ENCODE results near the gene GAPDH.
"Not testable (repeated sequence)": the region's sequence is repeated elsewhere in the genome, so short reads cannot be mapped to it uniquely, and the experiment has no call there.

Gene GAPDH

DNA sequence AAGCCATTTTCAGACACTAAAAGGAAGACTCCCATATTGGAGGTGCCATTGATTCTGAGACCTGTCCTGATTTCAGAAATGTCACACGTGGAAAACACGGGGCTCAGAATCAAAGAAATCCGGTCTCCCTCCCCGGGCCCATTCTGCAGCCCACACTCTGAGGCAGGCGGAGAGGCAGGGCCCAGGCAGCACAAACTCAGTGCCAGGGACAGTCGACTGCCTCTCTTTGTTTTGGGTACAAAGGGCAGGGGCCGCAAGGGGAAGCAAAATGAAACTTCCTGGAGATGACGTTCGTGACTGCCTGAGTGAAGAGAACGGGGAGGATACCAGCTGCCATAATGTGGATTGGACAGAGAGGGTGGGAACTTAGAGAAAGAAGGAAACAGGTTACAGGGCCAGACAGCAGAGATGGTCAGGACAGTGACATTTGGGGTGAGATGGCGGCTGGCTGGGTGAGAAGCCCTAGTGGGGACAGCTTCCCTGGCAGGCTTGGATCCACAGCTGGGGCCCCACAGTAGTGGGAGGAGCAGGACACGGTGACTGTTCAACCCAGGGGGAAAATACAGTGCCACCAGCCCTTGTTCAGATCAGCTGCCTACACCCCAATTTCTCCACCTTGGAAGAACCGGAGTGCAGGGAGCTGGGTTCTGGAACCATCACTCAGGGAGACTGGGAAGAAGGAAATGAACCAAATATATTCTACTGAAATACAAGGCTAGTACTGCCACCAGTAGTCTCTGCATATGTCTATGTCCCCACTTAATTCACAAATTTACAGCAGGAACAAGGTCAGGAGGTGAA, 8.1 kb downstream of the GAPDH start:
- DNase-seq (ENCODE audit: low read depth, low spot score) = no peak

DNA sequence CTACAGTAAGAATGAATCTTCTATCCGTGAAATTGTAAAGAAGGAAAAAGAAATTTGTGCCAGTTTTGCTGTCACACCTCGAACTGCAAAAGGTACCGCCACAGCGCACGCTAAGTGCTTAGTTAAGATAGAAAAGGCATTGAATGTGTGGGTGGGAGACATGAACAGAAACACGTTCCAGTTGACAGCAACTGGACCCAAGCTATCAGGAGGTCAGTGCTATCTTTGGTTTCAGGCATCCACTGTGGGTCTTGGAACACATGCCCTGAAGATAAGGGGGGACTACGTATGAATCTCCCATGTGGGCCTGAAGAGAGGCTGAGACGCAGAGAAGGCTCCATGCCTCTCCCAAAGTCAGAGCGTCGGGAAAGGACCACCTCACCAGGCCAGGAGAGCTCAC, 11.7 kb downstream of the GAPDH start:
- no peak for DNase-seq (ENCODE audit: low read depth, low spot score)

DNA sequence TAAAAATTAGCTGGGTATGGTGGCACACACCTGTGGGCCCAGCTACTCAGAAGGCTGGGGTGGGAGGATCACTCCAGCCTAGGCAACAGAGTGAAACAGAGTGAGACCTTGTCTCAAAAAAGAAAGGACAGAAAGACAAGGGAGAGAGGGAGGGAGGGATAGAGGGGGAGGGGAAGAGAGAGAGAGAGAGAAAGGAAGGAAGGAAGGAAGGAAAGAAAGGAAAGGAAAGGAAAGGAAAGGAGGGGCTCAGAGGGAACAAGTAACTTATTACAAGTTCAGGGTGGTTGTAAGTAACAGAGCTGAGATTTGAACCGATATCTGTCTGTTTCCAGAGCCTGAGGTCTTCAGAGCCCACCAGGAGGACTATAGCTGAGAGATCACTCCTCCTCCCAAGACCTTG, 13.2 kb downstream of the GAPDH start:
- no peak for DNase-seq (ENCODE audit: low read depth, low spot score)

DNA sequence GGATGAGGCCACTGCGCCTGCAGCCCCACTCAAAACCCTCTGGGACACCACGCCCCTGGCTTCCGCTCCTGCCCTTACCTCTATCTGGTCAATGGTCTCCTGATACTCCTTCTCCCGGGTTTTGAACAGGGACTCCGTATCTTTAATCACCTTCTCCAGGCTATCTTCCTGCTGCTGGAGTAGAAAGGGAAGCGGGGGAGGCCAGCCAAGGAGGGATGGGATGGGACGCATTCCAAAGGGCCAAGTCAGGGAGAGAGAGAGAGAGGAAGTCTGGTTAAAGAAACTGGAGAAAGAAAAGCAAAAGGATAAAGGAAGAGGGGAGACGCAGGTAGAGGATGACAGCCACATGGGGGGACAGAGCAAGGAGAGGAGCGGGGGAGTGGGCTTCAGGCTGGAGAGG, 13.7 kb downstream of the GAPDH start:
- DNase-seq (ENCODE audit: low read depth, low spot score) = peak; percentile 21

DNA sequence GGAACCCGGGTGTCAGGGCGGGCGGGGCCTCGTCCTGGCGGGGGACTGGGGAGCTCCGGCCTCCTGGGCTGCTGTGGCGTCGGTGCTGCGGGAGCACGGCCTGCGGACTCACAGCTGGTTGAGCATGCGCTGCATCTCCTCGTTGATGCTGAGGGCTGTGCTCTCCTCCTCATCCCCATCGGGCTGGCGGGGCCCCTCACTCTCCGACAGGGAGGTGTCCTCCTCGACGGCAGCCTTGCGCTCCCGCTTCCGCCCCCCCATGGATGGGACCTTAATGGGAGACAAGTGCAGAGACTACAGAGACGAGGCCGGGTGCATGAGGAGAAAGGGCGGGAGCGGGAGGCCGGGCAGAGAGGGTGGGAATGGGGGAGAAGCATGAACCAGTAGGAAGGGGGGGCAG, 14.2 kb downstream of the GAPDH start:
- DNase-seq (ENCODE audit: low read depth, low spot score) = no peak

DNA sequence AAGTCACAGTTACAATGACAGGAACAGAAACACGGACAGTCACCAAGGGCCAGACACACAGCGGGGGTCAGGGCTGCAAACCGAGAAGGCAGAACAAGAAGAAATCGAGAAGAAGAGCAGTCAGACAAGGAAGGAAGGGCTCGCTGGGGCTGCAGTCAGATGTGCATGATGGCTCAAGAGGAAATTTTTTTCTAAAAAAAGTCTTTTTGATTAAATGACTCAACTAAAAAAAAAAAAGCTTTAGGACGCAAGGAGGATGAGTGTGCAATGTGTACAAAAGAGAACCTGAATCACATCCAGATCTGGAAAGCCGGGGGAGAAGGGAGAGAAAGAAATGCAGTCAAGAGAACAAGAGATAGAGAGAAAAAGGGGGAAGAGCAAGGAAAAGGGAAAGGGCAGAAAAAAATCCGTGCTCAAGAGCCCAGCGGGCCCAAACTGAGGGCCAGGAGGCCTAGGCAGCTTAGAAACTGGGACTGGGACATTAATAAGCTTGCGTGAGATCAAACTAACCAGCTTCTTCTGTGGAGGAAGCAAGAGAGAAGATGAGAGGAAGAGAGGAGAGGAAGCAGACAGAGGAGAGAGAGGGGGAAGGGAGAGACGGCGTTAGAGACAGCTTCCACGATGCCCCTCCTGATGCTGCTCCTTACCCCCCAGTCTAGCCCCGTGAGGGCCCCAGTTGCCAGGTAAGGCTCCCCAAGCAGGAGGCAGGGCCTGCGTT, 14.8 kb downstream of the GAPDH start:
- no peak for DNase-seq (ENCODE audit: low read depth, low spot score)

DNA sequence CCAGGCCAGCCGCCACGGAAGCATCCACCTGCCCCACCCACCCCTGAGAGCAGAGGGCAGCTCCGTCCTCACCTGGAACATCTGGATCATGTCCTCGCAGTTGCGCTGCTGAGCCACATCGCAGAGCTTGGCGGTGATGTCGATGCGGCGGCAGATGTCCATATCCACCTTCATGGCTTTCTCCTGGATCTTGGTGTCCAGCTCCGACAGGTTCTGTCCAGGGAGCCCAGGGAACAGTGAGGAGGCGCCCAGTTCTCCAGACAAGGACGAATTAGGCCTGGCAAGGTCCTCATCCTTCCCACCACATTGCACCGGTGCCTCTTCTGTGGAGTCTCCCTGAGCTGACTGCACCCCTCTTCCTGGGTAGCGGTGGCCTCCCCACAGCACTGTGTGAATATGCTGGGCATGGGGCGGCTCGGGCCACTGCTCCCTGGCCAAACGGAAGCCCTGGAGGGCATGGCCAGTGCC, 15.4 kb downstream of the GAPDH start:
- no peak for DNase-seq (ENCODE audit: low read depth, low spot score)

DNA sequence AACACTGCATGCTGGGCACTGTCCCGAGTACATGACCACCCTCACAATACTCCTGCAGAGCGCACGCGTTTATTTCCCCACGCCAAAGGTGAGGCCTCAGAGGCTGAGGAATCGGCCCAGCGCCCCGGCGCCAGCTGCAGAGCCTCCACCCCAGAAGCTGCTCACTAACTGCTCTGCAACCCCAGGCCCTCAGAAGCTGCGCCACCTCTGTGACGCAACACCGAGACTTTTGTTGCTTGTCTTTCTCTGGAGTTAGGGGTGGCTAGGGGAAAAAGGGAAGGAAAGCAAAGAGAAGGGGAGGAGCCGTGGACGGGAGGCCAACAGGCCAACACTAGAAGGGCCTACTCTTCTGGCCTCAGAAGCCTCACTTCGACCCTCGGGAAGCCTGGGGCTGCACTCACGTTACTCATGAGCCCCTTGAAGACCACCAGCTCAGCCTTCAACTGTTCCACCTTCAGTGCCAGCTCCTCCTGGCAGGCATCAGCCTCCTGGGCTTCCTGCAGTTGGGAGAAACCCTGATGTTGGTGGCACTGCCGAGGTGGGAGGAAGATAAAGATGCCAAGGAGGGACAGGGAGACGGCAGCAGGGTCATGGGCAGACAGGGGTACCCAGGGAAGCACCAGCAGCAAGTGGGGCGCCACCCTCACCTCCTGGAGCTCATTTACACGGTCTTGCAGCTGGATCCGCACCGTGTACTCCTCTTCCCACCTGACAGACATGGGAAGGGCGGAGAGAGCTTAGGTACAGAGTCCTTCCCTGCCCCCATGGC, 16.2 kb downstream of the GAPDH start:
- DNase-seq (ENCODE audit: low read depth, low spot score) = no peak

DNA sequence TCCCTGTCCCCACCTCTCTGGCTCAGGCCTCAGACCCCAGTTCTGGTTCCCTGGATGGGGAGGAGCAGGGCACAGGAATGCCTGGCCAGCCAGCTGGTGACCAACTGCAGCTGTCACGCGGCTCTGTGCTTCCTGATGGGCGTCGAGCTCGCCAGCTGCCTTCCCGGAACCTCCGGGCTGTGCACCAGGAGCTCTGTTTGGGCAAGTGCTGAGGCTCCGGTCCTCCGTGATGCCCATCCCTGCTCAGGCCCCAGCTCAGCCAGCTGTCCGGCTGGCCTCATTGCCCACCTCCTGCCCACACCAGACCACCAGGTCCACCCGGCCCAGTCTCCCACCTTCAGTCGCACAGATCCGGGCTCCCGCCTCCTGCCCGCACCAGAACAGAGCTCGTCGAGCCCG, 16.7 kb downstream of the GAPDH start:
- no peak for DNase-seq (ENCODE audit: low read depth, low spot score)

DNA sequence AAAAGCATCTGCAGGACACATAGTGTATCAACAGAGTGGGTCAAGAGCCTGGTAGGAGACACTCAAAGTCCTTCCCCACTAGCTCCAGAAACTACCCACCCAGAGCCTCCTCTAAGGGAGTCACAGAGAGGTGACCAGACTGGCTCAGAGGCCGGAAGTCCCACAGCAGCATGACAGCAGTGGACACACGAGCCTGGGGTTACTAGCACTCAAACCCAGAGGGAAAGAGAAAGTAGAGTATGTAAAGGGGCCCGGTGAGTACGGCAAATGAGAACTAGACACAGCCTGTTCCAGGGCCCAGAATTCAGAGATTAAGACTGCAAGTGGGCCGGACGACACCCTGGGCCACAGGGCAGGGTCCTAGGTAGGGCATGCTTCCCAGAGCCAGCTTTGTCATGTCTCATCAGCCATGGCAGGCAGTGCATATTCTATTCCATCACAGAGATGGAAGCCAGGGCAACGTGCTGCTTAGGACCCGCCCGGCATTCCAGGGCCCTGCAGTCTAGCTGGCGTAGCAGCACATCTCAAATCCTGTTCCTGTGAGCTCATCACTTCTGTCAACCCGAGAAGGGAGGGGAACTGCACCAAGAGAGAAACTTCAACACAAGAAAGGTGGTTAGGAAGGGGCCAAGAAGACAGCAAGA, 17.3 kb downstream of the GAPDH start:
- peak; percentile 18 for DNase-seq (ENCODE audit: low read depth, low spot score)

DNA sequence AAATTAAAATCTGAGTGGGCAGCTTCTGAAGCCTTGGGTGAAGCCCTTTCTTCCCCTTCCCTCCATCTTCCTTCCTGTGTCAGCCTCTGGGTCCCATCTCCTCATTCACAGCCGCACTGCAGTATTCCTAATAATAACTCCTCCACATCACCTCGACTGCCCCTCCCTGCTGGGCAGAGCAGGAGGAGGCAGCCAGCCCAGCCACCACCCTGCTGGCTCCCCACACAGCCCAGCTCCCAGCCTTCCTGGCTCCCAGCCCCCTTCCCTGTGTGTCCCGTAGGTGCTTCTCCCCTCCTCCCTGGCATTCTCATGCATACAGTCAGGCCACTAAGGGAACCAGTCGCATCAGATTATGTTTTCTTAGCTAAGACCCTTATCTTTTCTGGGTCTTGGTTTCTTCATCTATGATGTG, 17.8 kb downstream of the GAPDH start:
- DNase-seq (ENCODE audit: low read depth, low spot score) = no peak

DNA sequence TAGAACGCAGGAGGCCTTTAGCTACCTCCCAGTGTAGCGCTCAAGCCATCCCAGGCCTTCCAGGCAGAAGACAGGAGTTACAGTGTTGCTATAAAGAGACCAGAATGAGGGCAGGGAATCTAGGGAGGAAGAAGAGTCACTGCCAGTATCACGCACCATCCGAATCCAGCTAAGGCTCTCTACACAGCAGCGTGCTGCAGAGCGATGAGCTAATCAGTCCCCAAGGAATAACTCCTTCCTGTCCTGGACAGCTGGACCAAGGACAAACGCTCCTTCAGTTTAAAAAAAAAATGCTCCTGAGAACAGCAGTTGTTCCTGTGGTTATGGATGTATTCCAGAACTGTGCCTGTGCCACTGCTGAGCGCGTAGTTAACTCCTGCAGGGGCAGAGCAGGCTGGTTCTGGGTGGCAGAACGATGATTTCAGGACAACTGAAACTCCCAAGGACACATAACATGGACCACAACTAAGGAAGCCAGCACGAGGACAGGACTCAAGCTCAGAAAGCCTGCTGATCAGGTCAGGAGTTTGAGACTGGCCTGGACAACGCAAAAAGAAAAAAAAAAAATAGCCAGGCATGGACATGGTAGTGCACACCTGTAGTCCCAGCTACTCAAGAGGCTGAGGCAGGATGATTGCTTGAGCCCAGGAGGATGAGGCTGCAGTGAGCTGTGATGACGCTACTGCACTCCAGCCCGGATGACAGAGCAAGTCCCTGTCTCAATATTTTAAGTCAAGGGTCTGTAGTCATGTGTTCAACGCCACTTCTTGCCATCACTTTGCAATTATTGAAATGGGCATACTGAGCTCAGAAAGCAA, 18.9 kb downstream of the GAPDH start:
- no peak for DNase-seq (ENCODE audit: low read depth, low spot score)

DNA sequence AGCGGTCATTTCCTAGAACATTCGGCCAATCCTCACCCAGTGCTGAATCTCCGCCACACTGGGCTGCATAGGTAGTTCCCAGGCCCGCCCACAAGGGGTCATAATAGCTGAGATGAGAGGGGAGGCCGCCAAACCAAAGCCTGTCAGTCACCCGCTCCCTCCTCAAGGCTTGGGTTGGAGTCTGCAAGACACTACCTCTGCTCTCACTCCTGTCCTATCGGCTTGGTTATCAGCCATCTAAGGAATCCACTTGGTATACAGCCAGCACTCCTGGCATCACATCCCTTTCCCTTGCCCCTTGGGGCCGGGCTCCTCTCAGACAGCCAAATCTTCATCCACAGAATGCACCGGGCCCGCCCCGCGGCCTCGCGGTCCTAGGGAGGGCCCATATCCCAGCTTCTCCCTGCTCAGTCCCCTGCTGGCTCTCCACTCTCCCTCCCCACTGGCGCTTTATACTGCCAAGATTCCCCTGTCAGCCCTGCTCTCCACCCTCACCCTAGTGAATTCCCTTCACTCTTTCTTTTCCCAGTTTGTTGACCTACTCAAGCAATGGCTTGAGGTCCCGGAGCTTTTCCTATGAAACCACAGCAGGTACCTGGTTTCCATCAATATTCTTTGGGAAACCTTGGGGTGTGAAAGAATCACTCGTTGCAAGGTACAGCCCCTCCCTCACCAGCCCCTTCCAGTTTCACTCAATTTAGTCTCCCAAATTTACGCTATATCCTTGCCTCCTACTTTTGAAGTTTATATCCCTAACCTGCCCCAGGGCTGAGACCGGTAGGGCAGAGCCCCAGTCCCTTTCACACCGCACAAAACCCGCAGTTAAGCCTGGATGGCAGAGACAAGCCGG, 20.1 kb downstream of the GAPDH start:
- DNase-seq (ENCODE audit: low read depth, low spot score) = peak; percentile 96

DNA sequence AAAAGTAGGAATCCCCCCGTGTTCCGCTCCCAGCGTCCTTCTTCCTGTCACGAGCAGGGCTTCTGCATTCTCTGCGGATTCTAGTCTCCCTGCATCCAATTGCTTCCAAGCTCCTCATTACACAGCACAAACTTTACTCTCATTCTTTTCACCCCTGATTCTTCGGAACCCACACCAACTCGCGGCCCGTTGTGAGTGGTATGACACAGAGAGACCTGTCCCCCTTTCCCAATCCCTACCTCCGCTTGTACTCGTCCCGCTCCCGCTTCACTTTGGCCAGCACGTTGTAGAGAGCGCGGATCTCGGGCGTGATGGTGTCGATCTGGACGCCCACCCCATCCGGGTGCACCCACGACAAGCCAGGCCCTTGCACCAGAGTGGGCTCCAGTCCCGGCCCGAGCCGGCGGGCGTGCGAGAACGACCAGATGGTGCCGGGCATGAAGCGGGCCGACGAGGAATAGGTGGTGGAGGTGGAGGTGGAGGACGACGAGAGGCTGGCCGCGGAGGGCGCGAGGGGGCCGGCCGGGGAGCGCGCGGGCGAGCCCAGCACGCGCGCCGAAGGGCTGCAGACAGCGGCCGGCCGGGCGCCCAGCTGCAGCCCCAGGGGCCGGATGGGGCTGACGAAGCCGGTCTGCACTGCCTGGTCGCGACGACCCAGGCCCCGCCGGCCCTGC, 20.8 kb downstream of the GAPDH start:
- no peak for DNase-seq (ENCODE audit: low read depth, low spot score)

DNA sequence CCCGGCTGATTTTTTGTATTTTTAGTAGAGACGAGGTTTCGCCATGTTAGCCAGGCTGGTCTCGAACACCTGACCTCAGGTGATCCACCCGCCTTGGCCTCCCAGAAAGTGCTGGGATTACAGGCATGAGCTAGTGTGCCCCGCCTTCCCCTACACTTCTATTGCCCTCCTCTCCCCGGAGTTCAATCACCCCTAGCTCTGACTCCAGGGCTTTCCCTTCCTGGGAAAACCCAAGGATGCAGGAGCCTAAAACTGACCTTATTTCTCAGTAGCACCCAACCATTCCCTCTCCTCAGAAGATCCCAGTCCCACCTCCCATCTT, 22.1 kb downstream of the GAPDH start:
- DNase-seq (ENCODE audit: low read depth, low spot score) = not testable (repeated sequence)

DNA sequence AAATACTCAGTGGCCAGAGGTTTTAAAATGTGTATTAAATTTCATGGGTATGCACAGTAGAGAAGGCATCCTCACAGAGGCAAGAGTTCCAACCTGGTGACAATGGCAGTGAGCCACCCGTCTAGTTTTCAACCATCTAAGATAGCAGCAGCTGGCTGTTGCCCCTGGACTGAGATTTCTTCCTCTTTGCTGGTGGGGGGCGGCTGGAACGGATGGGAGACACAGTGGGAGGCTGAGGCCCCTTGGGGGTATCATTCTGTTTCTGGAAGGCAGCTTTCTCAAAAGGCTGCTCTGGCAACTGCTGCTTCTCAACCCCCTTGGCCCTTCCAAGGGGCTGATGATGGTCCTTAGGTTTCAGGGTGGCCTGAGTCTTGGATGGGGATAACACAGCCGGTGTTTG, 22.5 kb downstream of the GAPDH start:
- no peak for DNase-seq (ENCODE audit: low read depth, low spot score)

DNA sequence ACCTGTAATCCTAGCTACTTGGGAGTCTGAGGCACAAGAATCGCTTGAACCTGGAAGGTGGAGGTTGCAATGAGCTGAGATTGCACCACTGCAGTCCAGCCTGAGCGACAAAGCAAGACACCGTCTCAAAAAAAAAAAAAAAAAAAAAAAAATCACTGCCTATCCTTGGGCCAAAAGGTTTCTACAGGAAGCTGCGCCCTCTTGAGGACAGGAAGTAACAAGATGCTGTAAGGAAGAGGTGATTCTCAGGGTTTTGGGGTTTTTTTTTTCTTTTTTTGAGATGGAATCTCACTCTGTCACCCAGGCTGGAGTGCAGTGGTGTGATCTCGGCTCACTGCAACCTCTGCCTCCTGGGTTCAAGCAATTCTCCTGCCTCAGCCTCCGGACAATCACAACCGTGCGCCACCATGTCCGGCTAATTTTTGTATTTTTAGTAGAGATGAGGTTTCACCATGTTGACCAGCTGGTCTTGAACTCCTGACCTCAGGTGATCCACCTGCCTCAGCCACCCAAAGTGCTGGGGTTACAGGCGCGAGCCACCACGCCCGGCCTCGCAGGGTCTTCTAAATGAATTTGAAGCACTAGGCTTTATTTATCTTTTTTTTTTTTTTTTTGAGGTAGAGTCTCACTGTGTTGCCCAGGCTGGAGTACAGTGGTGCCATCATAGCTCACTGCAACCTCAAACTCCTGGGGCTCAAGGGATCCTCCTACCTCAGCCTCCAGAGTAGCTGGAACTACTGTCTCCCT, 23.9 kb downstream of the GAPDH start:
- DNase-seq (ENCODE audit: low read depth, low spot score) = peak; percentile 53

DNA sequence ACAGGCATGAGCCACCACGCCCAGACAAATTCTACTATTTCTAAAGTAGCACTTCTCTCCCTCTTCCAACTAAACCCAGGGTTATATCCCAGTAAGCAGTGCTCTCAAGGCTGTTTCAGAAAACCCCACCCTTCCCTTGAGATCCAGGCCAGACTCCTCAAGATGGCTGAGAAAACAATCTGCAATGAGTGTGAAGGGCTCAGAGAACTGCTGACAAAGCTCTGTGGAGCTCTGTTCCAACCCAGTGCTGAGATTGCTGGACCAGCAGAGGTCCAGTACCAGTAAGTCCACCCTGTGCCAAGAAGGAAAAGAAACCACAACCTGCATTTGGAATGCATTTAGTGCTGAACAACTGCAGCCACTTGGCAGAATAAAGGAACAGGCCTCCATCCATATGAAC, 25.2 kb downstream of the GAPDH start:
- DNase-seq (ENCODE audit: low read depth, low spot score) = no peak

Measured in ELF-1 (cell line).